HFF-Myc (cell line): Measurements from ENCODE around the gene LSP1.

Source experiments
- DNase-seq: peaks from one replicate; pipeline ENCODE4 v3.0.0-alpha.2; 2011; ENCODE audit warnings: low read depth; ENCODE audit errors: extremely low read depth
- H3K4me3 ChIP-seq: replicated peaks from 2 replicates; pipeline ENCODE4 v1.5.1; 2011; ENCODE audit warnings: low read depth, mild to moderate bottlenecking, control low read depth, low read length
- CTCF ChIP-seq: IDR thresholded peaks from 2 replicates; pipeline ENCODE4 v1.5.1; 2012; ENCODE audit warnings: mild to moderate bottlenecking, low read depth, low read length, control low read depth; ENCODE audit errors: missing control alignments

The LSP1 gene

GRCh38 chr11:1899090-1899489 is 46.2 kb downstream of the LSP1 start:
- TF ChIP-seq CTCF: no peak
- no peak for DNase-seq
- H3K4me3 ChIP-seq: no peak overlapping the region

- TF ChIP-seq CTCF: no peak
Observed at GRCh38 chr11:1899686-1900085, 46.8 kb downstream of the LSP1 start.

GRCh38 chr11:1906181-1906580 is 53.3 kb downstream of the LSP1 start:
- DNase-seq: no peak
- no peak for TF ChIP-seq CTCF
- no peak overlapping the region for H3K4me3 ChIP-seq

More at GRCh38 chr11:1899686-1900085, 46.8 kb downstream of the LSP1 start:
- DNase-seq: no peak
- no peak overlapping the region for H3K4me3 ChIP-seq

- DNase-seq: no peak
- no peak overlapping the region for H3K4me3 ChIP-seq
- TF ChIP-seq CTCF: no peak
Observed at GRCh38 chr11:1906611-1907423, 53.9 kb downstream of the LSP1 start.

GRCh38 chr11:1908618-1909017 is 55.7 kb downstream of the LSP1 start:
- no peak for TF ChIP-seq CTCF
- no peak for DNase-seq
- H3K4me3 ChIP-seq: no peak overlapping the region

- no peak overlapping the region for H3K4me3 ChIP-seq
- no peak for TF ChIP-seq CTCF
- no peak for DNase-seq
Observed at GRCh38 chr11:1909524-1909923, 56.6 kb downstream of the LSP1 start.

- no peak overlapping the region for H3K4me3 ChIP-seq
- no peak for DNase-seq
- no peak for TF ChIP-seq CTCF
Observed at GRCh38 chr11:1912289-1912878, 59.5 kb downstream of the LSP1 start.
